Suppressor macrophage treated with lipopolysaccharide for 1 hour (primary cell): Measurements from ENCODE around the gene TRHDE.
"Not testable (repeated sequence)": the region's sequence is repeated elsewhere in the genome, so short reads cannot be mapped to it uniquely, and the experiment has no call there.

ENCODE experiments used
- DNase-seq, 3 donors: peaks; one replicate each; pipeline ENCODE4 v3.0.0-alpha.2; 2020 to 2022

The TRHDE gene

GRCh38 chr12:72535212-72535990, 263.2 kb downstream of the TRHDE start:
- no peak for DNase-seq

DNA sequence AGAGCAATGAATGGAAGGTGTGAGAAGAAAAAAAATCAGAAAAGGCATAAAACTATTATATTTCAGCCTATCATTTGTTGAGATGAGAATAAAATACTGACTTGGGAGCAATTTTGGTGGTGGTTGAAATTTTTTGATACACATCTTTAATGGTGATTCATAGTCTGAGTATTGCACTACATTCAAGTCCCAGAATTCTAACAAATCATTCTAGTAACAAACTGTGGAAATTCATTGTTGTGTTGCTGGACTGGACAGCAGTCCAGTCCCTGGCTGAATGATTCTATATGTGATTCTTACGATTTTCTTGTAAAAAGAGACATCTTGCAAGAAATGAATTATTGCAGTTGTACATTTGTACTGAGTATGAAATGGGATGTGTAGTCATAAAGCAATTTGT, 268.6 kb downstream of the TRHDE start:
- DNase-seq = no peak

DNA sequence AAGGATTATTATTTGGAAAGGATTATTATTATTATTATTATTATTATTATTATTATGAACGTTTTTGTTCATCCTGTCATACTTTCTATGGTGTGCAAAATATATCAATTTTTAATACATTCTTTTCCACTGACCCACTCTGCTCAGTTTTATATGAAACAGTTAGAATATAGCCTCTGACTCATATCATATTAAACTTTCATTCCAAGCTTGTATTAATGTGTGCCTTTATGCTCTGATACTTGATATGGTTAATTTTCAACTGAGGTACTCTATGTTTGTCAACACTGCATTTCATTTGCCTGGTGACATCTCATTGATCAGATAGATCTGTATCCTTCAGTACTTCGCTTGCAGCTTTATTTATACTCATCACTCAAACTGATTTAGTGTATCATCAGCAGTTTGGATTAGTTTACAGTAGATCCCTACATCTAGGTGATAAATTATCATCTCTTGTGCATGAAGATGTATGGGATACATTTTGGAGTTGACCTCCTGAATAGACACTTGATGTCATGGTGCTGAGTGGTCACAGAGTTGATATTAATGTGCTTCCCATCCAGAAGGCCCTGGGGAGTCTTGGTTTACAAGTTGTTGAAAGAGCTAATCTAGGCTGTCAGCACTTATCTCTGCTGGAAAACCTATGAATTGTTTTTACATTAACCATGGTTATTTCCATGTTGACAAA, 271.8 kb downstream of the TRHDE start:
- DNase-seq = no peak

GRCh38 chr12:72546106-72546505, 273.9 kb downstream of the TRHDE start:
- DNase-seq = no peak

DNA sequence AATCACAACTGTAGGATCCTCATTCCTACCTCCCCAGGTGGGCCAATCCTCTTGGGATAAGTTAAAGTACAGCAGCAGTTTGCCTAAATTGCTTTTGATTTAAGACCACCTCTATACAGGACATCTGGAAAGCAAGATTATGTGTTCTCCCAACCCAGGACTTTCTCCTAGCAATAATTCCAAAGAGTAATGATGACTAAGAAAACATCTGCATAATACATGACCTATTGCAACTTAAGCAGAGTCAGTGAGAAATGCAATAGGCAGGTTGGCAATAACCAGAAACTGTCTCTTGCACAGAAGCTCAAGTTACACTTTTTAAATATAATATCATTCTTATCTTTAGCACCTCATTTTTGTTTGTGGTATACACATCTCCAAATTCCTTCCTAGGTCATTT, 275.4 kb downstream of the TRHDE start:
- DNase-seq = no peak

DNA sequence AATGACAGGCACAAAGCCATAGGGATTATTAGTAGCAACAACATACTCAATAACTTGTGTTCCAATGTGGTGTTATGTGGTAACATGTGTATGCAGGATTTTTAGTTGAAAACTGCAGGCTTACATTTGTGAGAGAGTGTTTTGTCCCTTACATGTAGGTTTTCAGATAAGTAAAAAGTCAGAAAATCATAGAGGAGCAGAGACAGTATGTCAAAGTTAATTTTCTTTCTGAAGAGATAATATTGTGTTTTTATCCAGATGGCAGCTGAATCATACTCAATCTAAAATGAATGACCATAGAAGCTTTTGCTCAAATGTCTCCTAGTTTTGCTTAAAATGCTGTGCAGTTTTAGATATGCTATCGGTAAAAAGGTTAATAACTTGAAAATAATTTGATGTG, 277.0 kb downstream of the TRHDE start:
- no peak for DNase-seq

- DNase-seq = no peak
These were observed 288.0 kb downstream of the TRHDE start for GRCh38 chr12:72560003-72560769.

DNA sequence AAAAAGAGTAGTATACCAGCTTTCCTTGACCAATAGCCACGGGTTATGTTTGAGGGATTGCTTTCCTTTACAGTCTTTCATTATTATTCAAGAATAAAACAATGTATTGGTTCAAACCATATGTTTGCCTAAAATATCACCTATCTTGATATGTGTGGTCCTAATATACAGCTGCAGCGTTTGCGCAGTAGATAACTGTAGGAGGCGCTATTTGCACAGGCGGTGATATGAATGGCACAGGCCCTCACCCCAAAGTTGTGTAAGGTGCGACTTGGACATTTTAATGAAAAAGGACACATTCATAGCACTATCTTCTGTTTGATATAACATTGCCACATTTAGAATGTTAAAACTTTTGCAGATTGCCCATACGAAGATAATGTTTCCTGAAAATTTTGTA, 298.4 kb downstream of the TRHDE start:
- DNase-seq = peak; percentile 45 to 57 (median 52)

GRCh38 chr12:72574138-72574537, 302.0 kb downstream of the TRHDE start:
- no peak for DNase-seq

DNA sequence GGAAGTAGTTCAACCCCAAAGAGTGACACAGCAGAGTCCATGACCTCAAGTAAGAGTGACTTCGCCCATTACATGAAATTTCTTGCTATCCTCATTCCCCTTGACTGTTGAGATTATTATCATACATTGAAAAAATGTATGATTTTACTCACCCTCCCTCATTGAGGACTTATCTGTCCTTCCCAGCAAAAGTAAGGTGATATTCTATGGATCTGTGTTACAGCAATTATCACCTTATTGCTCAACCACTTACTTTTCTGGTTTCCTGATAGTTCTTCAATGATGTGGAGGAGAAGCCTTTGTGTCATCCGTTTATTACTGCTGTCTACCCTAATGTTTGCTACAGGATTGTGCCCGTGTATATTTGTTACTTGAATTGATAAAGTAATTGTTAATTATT, 306.2 kb downstream of the TRHDE start:
- no peak for DNase-seq

DNA sequence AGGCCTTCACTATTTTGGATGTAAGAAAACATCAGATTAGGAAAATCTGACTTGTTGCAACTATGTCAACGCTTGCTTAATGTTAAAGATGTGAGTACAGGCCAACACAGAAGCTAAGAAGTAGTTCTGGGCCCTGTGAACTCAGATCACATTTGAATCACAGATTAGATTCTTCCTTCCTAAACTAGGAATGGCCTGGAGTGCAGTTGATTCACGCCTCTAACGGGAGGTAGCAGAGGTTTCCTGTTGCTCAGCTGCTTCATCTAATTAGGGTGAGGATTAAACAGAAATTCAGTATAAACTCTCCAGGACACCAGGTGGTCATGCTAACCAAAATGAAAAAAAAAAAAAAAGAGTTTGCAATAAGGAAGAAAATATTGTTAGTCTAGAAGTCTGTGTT, 314.3 kb downstream of the TRHDE start:
- no peak for DNase-seq

DNA sequence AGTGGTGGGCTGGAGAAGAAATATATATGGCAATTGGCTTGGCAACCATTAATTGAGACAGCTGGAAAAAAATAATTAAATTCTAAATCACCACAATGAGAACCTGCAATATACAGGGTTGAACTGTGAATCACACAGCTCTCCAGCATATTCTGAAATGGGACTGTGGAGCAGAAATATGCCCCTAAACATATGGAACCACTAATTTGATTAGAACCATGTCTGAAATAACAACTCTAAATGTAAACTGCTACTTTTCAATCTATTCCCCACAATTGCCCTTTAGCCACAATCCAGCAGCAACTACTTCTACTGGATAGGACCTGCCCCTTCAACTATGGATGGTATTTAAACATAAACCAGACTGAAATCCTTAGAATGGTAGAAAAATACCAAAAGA, 330.4 kb downstream of the TRHDE start:
- DNase-seq = no peak

DNA sequence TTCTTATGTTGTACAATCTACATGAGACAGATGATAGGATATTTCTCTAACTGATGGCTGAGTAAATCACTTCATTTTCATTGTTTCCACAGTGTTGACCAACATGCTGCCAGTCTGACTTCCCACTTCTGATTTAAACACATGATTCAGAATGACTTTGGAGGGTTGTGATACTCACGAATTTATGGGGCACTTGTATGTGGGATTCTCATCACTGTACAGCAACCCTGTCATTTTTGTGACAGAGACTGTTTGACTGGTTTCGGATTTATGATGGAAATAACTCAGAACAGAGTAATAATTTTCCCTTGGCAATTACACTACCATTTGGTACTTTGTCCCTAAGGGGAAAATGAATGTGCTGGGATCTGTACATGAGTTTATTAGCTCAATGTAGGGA, 333.8 kb downstream of the TRHDE start:
- no peak for DNase-seq

- no peak for DNase-seq
These were observed 338.2 kb downstream of the TRHDE start for GRCh38 chr12:72610342-72610741.

GRCh38 chr12:72610854-72611358, 338.7 kb downstream of the TRHDE start:
- no peak for DNase-seq

DNA sequence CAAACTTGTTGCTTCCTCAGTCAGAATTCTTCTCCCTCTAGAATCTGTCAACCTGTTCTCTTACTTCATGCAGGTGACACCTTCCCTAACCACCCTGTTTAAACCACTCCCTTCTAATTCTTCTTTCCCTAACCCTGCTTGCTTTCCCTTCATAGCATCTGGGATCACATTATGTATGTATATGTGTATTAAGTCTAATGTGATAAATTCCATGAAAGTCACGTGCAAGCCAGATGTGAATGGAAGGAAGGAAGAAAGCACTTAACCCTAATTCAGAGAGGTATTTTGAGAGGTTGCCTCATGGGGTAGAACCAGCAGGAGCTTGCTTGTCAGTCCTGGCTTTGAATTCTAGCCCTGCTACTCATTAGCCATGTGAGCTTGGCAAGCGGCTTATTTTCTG, 340.0 kb downstream of the TRHDE start:
- no peak for DNase-seq

DNA sequence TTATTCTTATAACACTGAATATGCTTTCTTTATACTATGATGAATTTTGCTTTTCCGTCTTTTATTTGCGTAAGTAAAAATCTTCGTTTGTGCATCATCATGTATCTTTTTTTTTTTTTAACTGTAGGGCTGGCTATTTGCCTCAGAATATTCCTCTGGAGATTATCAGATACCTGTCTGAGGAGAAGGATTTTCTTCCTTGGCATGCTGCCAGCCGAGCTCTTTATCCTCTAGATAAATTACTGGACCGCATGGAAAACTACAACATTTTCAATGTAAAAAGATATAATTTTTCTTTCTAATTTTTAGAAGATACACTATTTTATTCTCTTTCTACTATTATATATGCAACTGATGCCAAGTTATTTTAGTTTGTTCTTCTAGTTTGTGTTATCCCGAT, 346.6 kb downstream of the TRHDE start:
- no peak for DNase-seq

GRCh38 chr12:72622556-72622955, 350.4 kb downstream of the TRHDE start:
- DNase-seq = no peak

- no peak for DNase-seq
These were observed 359.9 kb downstream of the TRHDE start for GRCh38 chr12:72631926-72632685.

- DNase-seq = no peak
These were observed 370.5 kb downstream of the TRHDE start for GRCh38 chr12:72642706-72643105.

DNA sequence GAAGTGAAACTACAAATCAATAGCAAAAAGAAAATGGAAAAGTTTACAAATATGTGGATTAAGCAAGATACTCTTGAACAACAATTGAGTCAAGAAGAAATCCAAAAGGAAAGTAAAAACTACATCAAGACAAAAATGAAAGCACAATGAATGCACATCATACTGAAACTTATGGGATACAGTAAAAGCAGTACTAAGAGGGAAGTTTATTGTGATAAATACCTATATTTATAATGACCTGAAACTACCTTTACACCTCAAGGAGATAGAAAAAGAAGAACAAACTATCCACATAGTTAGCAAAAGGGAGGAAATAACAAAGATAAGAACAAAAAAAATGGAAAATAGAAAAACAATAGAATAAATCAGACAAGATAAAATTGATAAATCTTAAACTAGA, 375.0 kb downstream of the TRHDE start:
- no peak for DNase-seq

GRCh38 chr12:72658615-72659014, 386.4 kb downstream of the TRHDE start:
- no peak for DNase-seq

- not testable (repeated sequence) for DNase-seq
These were observed 388.0 kb downstream of the TRHDE start for GRCh38 chr12:72660174-72660573.
